Measurements from ENCODE around the gene VAT1L.
"Not testable (repeated sequence)": the region's sequence is repeated elsewhere in the genome, so short reads cannot be mapped to it uniquely, and the experiment has no call there.

The VAT1L gene

GRCh38 chr16:77943801-77944200, 155.4 kb downstream of the VAT1L start:
- FAIRE-seq = no peak
- TF ChIP-seq POLR2A (IDR thresholded peaks at IDR 0.05; ENCODE audit: low read depth, low read length) = no peak
- no peak for DNase-seq (ENCODE audit: insufficient read length, low spot score)

- no peak for DNase-seq (ENCODE audit: insufficient read length, low spot score)
- FAIRE-seq = no peak
- TF ChIP-seq POLR2A (IDR thresholded peaks at IDR 0.05; ENCODE audit: low read depth, low read length) = no peak
These were observed 156.3 kb downstream of the VAT1L start for GRCh38 chr16:77944631-77945030.

GRCh38 chr16:77945126-77945525, 156.8 kb downstream of the VAT1L start:
- FAIRE-seq (no peak), DNase-seq (ENCODE audit: insufficient read length, low spot score) (no peak)
- no peak for TF ChIP-seq POLR2A (IDR thresholded peaks at IDR 0.05; ENCODE audit: low read depth, low read length)

GRCh38 chr16:77946823-77947222, 158.5 kb downstream of the VAT1L start:
- DNase-seq (ENCODE audit: insufficient read length, low spot score) = no peak
- no peak for FAIRE-seq
- TF ChIP-seq POLR2A (IDR thresholded peaks at IDR 0.05; ENCODE audit: low read depth, low read length) = no peak

GRCh38 chr16:77947590-77947989, 159.2 kb downstream of the VAT1L start:
- not testable (repeated sequence) for DNase-seq (ENCODE audit: insufficient read length, low spot score); FAIRE-seq

- FAIRE-seq (no peak), DNase-seq (ENCODE audit: insufficient read length, low spot score) (no peak)
- TF ChIP-seq POLR2A (IDR thresholded peaks at IDR 0.05; ENCODE audit: low read depth, low read length) = no peak
These were observed 160.5 kb downstream of the VAT1L start for GRCh38 chr16:77948835-77949234.

- FAIRE-seq (no peak), DNase-seq (ENCODE audit: insufficient read length, low spot score) (no peak)
- no peak for TF ChIP-seq POLR2A (IDR thresholded peaks at IDR 0.05; ENCODE audit: low read depth, low read length)
These were observed 161.1 kb downstream of the VAT1L start for GRCh38 chr16:77949445-77949844.

- TF ChIP-seq POLR2A (IDR thresholded peaks at IDR 0.05; ENCODE audit: low read depth, low read length) = no peak
- DNase-seq (ENCODE audit: insufficient read length, low spot score) = no peak
- FAIRE-seq = no peak
These were observed 163.4 kb downstream of the VAT1L start for GRCh38 chr16:77951788-77952187.

- FAIRE-seq = no peak
- DNase-seq (ENCODE audit: insufficient read length, low spot score) = no peak
- no peak for TF ChIP-seq POLR2A (IDR thresholded peaks at IDR 0.05; ENCODE audit: low read depth, low read length)
These were observed 166.8 kb downstream of the VAT1L start for GRCh38 chr16:77955127-77955526.

GRCh38 chr16:77956231-77956630, 167.9 kb downstream of the VAT1L start:
- FAIRE-seq (no peak), DNase-seq (ENCODE audit: insufficient read length, low spot score) (no peak)
- TF ChIP-seq POLR2A (IDR thresholded peaks at IDR 0.05; ENCODE audit: low read depth, low read length) = no peak

- TF ChIP-seq POLR2A (IDR thresholded peaks at IDR 0.05; ENCODE audit: low read depth, low read length) = no peak
- no peak for DNase-seq (ENCODE audit: insufficient read length, low spot score)
- FAIRE-seq = no peak
These were observed 172.4 kb downstream of the VAT1L start for GRCh38 chr16:77960766-77961165.

- FAIRE-seq (no peak), DNase-seq (ENCODE audit: insufficient read length, low spot score) (no peak)
- no peak for TF ChIP-seq POLR2A (IDR thresholded peaks at IDR 0.05; ENCODE audit: low read depth, low read length)
These were observed 173.4 kb downstream of the VAT1L start for GRCh38 chr16:77961814-77962213.

- TF ChIP-seq POLR2A (IDR thresholded peaks at IDR 0.05; ENCODE audit: low read depth, low read length) = no peak
- DNase-seq (ENCODE audit: insufficient read length, low spot score) (no peak), FAIRE-seq (no peak)
These were observed 174.3 kb downstream of the VAT1L start for GRCh38 chr16:77962689-77963088.

GRCh38 chr16:77963185-77964044, 175.1 kb downstream of the VAT1L start:
- DNase-seq (ENCODE audit: insufficient read length, low spot score) (no peak), FAIRE-seq (no peak)
- TF ChIP-seq POLR2A (IDR thresholded peaks at IDR 0.05; ENCODE audit: low read depth, low read length) = no peak

- no peak for FAIRE-seq
- no peak for TF ChIP-seq POLR2A (IDR thresholded peaks at IDR 0.05; ENCODE audit: low read depth, low read length)
- no peak for DNase-seq (ENCODE audit: insufficient read length, low spot score)
These were observed 177.0 kb downstream of the VAT1L start for GRCh38 chr16:77965346-77965745.
